Measurements from ENCODE around the gene ST7L. TPM values are rescaled to one million over a fixed set of nuclear protein-coding genes. Genes with fewer than 3 reads are reported as not detected.
"Not testable (repeated sequence)": the region's sequence is repeated elsewhere in the genome, so short reads cannot be mapped to it uniquely, and the experiment has no call there.

ST7L gene
- polyA plus RNA-seq, 1 donor from 2014 or later = 7.5 TPM

GRCh38 chr1:112629256-112629655 lies 10.3 kb upstream of the ST7L start:
- H3K27me3 Mint-ChIP-seq = no peaks in the 10 kb centered on the region

GRCh38 chr1:112628516-112628915 lies 9.6 kb upstream of the ST7L start:
- no peaks in the 10 kb centered on the region for H3K27me3 Mint-ChIP-seq
- peaks cover 6% of the 10 kb centered on the region for H3K36me3 Mint-ChIP-seq
- peak overlapping the region in 2 of 3 donors; percentile 11 to 47 for H3K27ac Mint-ChIP-seq
- peak overlapping the region in 2 of 4 donors; percentile 30 to 65 for H3K4me3 Mint-ChIP-seq
- H3K4me1 Mint-ChIP-seq = peaks cover 64 to 72% (median 65%) of the 10 kb centered on the region in 3 donors
- no peaks in the 10 kb centered on the region for H3K9me3 Mint-ChIP-seq

More at GRCh38 chr1:112629256-112629655, 10.3 kb upstream of the ST7L start:
- Mint-ChIP-seq H3K9me3 (no peaks in the 10 kb centered on the region), H3K4me3 (peak overlapping the region in 1 of 4 donors; percentile 34), H3K4me1 (peaks cover 67 to 76% (median 69%) of the 10 kb centered on the region in 3 donors), H3K36me3 (peaks cover 11% of the 10 kb centered on the region), H3K27ac (peak overlapping the region in 1 of 3 donors; percentile 11)

- Mint-ChIP-seq H3K27me3 (no peaks in the 10 kb centered on the region), H3K4me1 (peaks cover 61 to 71% (median 68%) of the 10 kb centered on the region in 3 donors), H3K9me3 (no peaks in the 10 kb centered on the region), H3K27ac (peak overlapping the region in 1 of 3 donors; percentile 84), H3K4me3 (peak overlapping the region in 2 of 4 donors; percentile 34 to 64), H3K36me3 (peaks cover 6% of the 10 kb centered on the region)
Observed at GRCh38 chr1:112626887-112627286, 7.9 kb upstream of the ST7L start.

- peaks cover 61 to 69% (median 65%) of the 10 kb centered on the region in 3 donors for H3K4me1 Mint-ChIP-seq
- H3K27me3 Mint-ChIP-seq = no peaks in the 10 kb centered on the region
- peak overlapping the region in 2 of 3 donors; percentile 8 to 78 for H3K27ac Mint-ChIP-seq
- H3K36me3 Mint-ChIP-seq = peaks cover 6% of the 10 kb centered on the region
- H3K4me3 Mint-ChIP-seq = peak overlapping the region in 2 of 4 donors; percentile 25 to 64
- no peaks in the 10 kb centered on the region for H3K9me3 Mint-ChIP-seq
Observed at GRCh38 chr1:112626193-112626592, 7.3 kb upstream of the ST7L start.

GRCh38 chr1:112625696-112626095 lies 6.8 kb upstream of the ST7L start:
- no peaks in the 10 kb centered on the region for H3K27me3 Mint-ChIP-seq
- H3K36me3 Mint-ChIP-seq = peaks cover 6% of the 10 kb centered on the region
- H3K9me3 Mint-ChIP-seq = no peaks in the 10 kb centered on the region
- peak overlapping the region in 1 of 3 donors; percentile 74 for H3K27ac Mint-ChIP-seq
- peaks cover 61 to 68% (median 63%) of the 10 kb centered on the region in 3 donors for H3K4me1 Mint-ChIP-seq
- peak overlapping the region in 2 of 4 donors; percentile 58 to 83 for H3K4me3 Mint-ChIP-seq

GRCh38 chr1:112624493-112624892 lies 5.6 kb upstream of the ST7L start:
- not testable (repeated sequence) for H3K9me3 Mint-ChIP-seq, H3K36me3 Mint-ChIP-seq
- peak overlapping the region in 3 of 4 donors; percentile 35 to 83 (median 65) for H3K4me3 Mint-ChIP-seq

GRCh38 chr1:112620377-112620695 lies 1.4 kb upstream of the ST7L start:
- Mint-ChIP-seq H3K4me3 (peak overlapping the region; percentile 97 to 99 (median 98)), H3K4me1 (peaks cover 29 to 35% (median 35%) of the 10 kb centered on the region in 3 donors), H3K27me3 (no peaks in the 10 kb centered on the region), H3K36me3 (peaks cover 3% of the 10 kb centered on the region), H3K27ac (peak overlapping the region; percentile 96 to 99 (median 99)), H3K9me3 (no peaks in the 10 kb centered on the region)

More at GRCh38 chr1:112624493-112624892, 5.6 kb upstream of the ST7L start:
- H3K27ac Mint-ChIP-seq = peak overlapping the region in 2 of 3 donors; percentile 33 to 74
- H3K27me3 Mint-ChIP-seq = not testable (repeated sequence)
- peaks cover 57 to 64% (median 59%) of the 10 kb centered on the region in 3 donors for H3K4me1 Mint-ChIP-seq

- H3K4me1 Mint-ChIP-seq = peaks cover 23 to 29% (median 29%) of the 10 kb centered on the region in 3 donors
- peaks cover 3% of the 10 kb centered on the region for H3K36me3 Mint-ChIP-seq
- peak within 1 kb of the TSS; percentile 96 to 99 (median 99) for H3K27ac Mint-ChIP-seq
- no peaks in the 10 kb centered on the region for H3K27me3 Mint-ChIP-seq
- peak within 1 kb of the TSS; percentile 97 to 99 (median 98) for H3K4me3 Mint-ChIP-seq
- H3K9me3 Mint-ChIP-seq = no peaks in the 10 kb centered on the region
Observed at GRCh38 chr1:112619518-112620376, 806 bp upstream of the ST7L start, which contains the start of gene CAPZA1. CAPZA1 (plus strand) TSS chr1:112619832; CDS start chr1:112619845, 13 bp downstream.

- H3K36me3 Mint-ChIP-seq = peaks cover 4% of the 10 kb centered on the region
Observed at GRCh38 chr1:112618114-112618720, 724 bp downstream of the ST7L start.

GRCh38 chr1:112614460-112615065 lies 4.4 kb downstream of the ST7L start:
- no peaks in the 10 kb centered on the region for H3K9me3 Mint-ChIP-seq
- H3K4me1 Mint-ChIP-seq = peaks cover 6 to 14% (median 8%) of the 10 kb centered on the region in 3 donors
- H3K27me3 Mint-ChIP-seq = no peaks in the 10 kb centered on the region
- H3K36me3 Mint-ChIP-seq = peaks cover 2% of the 10 kb centered on the region
- peak overlapping the region in 1 of 3 donors; percentile 86 for H3K27ac Mint-ChIP-seq
- peak overlapping the region in 1 of 4 donors; percentile 85 for H3K4me3 Mint-ChIP-seq

More at GRCh38 chr1:112618114-112618720, 724 bp downstream of the ST7L start:
- no peaks in the 10 kb centered on the region for H3K9me3 Mint-ChIP-seq
- peak overlapping the region; percentile 96 to 99 (median 99) for H3K27ac Mint-ChIP-seq
- no peaks in the 10 kb centered on the region for H3K27me3 Mint-ChIP-seq
- H3K4me1 Mint-ChIP-seq = peaks cover 15 to 28% (median 23%) of the 10 kb centered on the region in 3 donors
- H3K4me3 Mint-ChIP-seq = peak overlapping the region; percentile 97 to 99 (median 98)

- H3K27ac Mint-ChIP-seq = no peak overlapping the region
- H3K4me1 Mint-ChIP-seq = peaks cover 5 to 13% (median 9%) of the 10 kb centered on the region in 3 donors
- H3K36me3 Mint-ChIP-seq = peaks cover 5% of the 10 kb centered on the region
- H3K4me3 Mint-ChIP-seq = no peak overlapping the region
- H3K9me3 Mint-ChIP-seq = no peaks in the 10 kb centered on the region
- no peaks in the 10 kb centered on the region for H3K27me3 Mint-ChIP-seq
Observed at GRCh38 chr1:112605633-112606327, 13.2 kb downstream of the ST7L start.

- no peaks in the 10 kb centered on the region for H3K9me3 Mint-ChIP-seq
- H3K27me3 Mint-ChIP-seq = no peaks in the 10 kb centered on the region
- no peak overlapping the region for H3K4me3 Mint-ChIP-seq
- H3K27ac Mint-ChIP-seq = no peak overlapping the region
- H3K36me3 Mint-ChIP-seq = peaks cover 5% of the 10 kb centered on the region
- H3K4me1 Mint-ChIP-seq = peaks cover 5 to 12% (median 9%) of the 10 kb centered on the region in 3 donors
Observed at GRCh38 chr1:112603541-112603940, 15.4 kb downstream of the ST7L start.

GRCh38 chr1:112603012-112603411 lies 15.9 kb downstream of the ST7L start:
- H3K9me3 Mint-ChIP-seq = no peaks in the 10 kb centered on the region
- no peak overlapping the region for H3K27ac Mint-ChIP-seq
- H3K27me3 Mint-ChIP-seq = no peaks in the 10 kb centered on the region
- no peak overlapping the region for H3K4me3 Mint-ChIP-seq
- peaks cover 5% of the 10 kb centered on the region for H3K36me3 Mint-ChIP-seq
- peaks cover 5 to 9% (median 7%) of the 10 kb centered on the region in 3 donors for H3K4me1 Mint-ChIP-seq

GRCh38 chr1:112599477-112599876 lies 19.5 kb downstream of the ST7L start:
- Mint-ChIP-seq H3K4me1 (no peaks in the 10 kb centered on the region), H3K36me3 (peaks cover 2% of the 10 kb centered on the region), H3K4me3 (no peak overlapping the region), H3K9me3 (no peaks in the 10 kb centered on the region), H3K27me3 (no peaks in the 10 kb centered on the region), H3K27ac (no peak overlapping the region)
